Natural killer cell (primary cell): ENCODE data around the gene SERINC3. TPM values are rescaled to one million over a fixed set of nuclear protein-coding genes. Genes with fewer than 3 reads are reported as not detected.

Experiments used
- ATAC-seq, 3 donors: fragments of 150-1000 bp in 2 of 3; fragments of 200-7000 bp in 1 of 3; cut with Tn5 transposase; 1 replicate in 1 of 3; 2 replicates in 2 of 3; pipeline ENCODE4 v1.10.0; 2021; ENCODE audit warnings: mild to moderate bottlenecking in 2 of 3, moderate library complexity in 2 of 3
- DNase-seq, 2 donors: peaks; one replicate each; pipeline versions ENCODE4 v3.0.0 to v3.0.0-alpha.2; 2013 to 2021; ENCODE audit warnings: mixed read lengths in 1 of 2
- H3K27ac ChIP-seq: one replicate; pipeline ENCODE4 v1.5.1; 2013; ENCODE audit warnings: mild to moderate bottlenecking, low read length
- H3K27me3 ChIP-seq: one replicate; pipeline ENCODE4 v1.6.1; 2013; ENCODE audit warnings: low read length; ENCODE audit not compliant: control insufficient read depth, insufficient read depth
- H3K36me3 ChIP-seq: one replicate; pipeline ENCODE4 v1.6.1; 2013; ENCODE audit warnings: low read length; ENCODE audit not compliant: control insufficient read depth, insufficient read depth
- H3K4me1 ChIP-seq: one replicate; pipeline ENCODE4 v1.6.1; 2013; ENCODE audit warnings: low read length; ENCODE audit not compliant: control insufficient read depth, insufficient read depth
- H3K4me3 ChIP-seq: one replicate; pipeline ENCODE4 v1.5.1; 2013; ENCODE audit warnings: low read length
- H3K9me3 ChIP-seq: one replicate; pipeline ENCODE4 v1.6.1; 2013; ENCODE audit warnings: low read length; ENCODE audit not compliant: control insufficient read depth, insufficient read depth
- H3K27ac Mint-ChIP-seq, 2 donors: one replicate each; pipeline ENCODE4 v1.8.0; 2022; ENCODE audit warnings: mild to moderate bottlenecking in 2 of 2, mixed read lengths in 2 of 2, moderate library complexity in 1 of 2
- H3K27me3 Mint-ChIP-seq, 2 donors: one replicate each; pipeline ENCODE4 v1.8.0; 2022; ENCODE audit warnings: low read depth in 2 of 2, mixed read lengths in 2 of 2
- H3K36me3 Mint-ChIP-seq: one replicate; pipeline ENCODE4 v1.8.0; 2022; ENCODE audit warnings: mixed read lengths
- H3K4me1 Mint-ChIP-seq, 2 donors: one replicate each; pipeline ENCODE4 v1.8.0; 2022; ENCODE audit warnings: mixed read lengths in 2 of 2
- H3K4me3 Mint-ChIP-seq: one replicate; pipeline ENCODE4 v1.8.0; 2022; ENCODE audit warnings: mild to moderate bottlenecking, moderate library complexity, mixed read lengths
- H3K9me3 Mint-ChIP-seq, 2 donors: one replicate each; pipeline ENCODE4 v1.8.0; 2022; ENCODE audit warnings: mixed read lengths in 2 of 2
- WGBS: methylation state at CpG from one replicate; pipeline ENCODE4 v1.1.7; 2013; ENCODE audit warnings: missing lambda C conversion rate; ENCODE audit not compliant: insufficient coverage; 5-methylcytosine and 5-hydroxymethylcytosine counted together
- intact Hi-C: fragments of 100-400 bp; cut with micrococcal nuclease; formaldehyde crosslinking; loops from one replicate; pipeline ENCODE4 v1.14.2; 2022
- total RNA-seq, 4 donors: library from RNA; stranded (reverse); fragments of 120-200 nt in 1 of 4; gene quantifications; one replicate each; pipeline versions ENCODE4 v1.2.3 to v1.2.4, GENCODE V29; 2013 to 2022
- TF ChIP-seq, protein P1 (sequence below): fragments of 200-600 bp; IDR thresholded peaks from one replicate; pipeline ENCODE4 v1.8.0; 2022; ENCODE audit warnings: antibody characterized with exemption

Gene SERINC3
- total RNA-seq, 3 donors from 2014 or later (not counting 1 experiment from before 2014, with no cell fraction given), result 70.1 to 89.6 (median 78.6) TPM

DNA sequence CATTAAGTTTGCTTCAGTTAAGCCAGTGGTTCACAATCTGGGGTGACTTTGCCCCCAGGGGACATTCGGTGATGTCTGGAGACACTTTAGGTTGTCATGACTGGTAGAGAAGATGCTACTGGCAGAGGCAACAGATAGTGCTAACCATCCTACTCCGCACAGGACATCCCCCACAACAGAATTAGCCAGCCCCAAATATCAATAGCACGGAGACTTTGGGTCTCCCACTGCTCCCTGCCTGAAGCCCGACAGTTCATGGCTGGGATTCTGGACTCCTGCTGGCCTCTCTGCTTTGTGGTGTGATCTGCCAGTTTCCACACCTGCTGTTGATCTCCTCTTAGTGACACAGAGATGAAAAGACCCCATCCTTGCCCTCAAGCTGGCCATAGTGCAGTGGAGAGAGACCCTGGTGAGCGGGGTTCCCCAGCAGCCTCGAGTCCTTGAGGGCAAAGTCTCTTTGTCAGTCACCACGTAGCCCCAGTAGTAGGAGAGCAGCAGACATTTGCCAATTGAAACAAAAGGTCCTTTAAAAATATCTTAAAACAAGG lies 70.9 kb downstream of the SERINC3 start:
- Mint-ChIP-seq H3K27me3 (peaks cover 4 to 6% of the 10 kb centered on the region in 2 donors), H3K27ac (no peak overlapping the region), H3K9me3 (no peaks in the 10 kb centered on the region), H3K36me3 (no peaks in the 10 kb centered on the region), H3K4me1 (no peaks in the 10 kb centered on the region), H3K4me3 (no peak overlapping the region)
- no peaks in the 10 kb centered on the region for H3K4me1 ChIP-seq
- H3K9me3 ChIP-seq, result no peaks in the 10 kb centered on the region
- H3K36me3 ChIP-seq, result no peaks in the 10 kb centered on the region
- H3K4me3 ChIP-seq, result no peak overlapping the region
- 72% methylated on average over 7 of the region's 7 CpGs for WGBS
- no peak for DNase-seq
- H3K27me3 ChIP-seq, result no peaks in the 10 kb centered on the region
- ATAC-seq, result no peak
- TF ChIP-seq, protein P1, sequence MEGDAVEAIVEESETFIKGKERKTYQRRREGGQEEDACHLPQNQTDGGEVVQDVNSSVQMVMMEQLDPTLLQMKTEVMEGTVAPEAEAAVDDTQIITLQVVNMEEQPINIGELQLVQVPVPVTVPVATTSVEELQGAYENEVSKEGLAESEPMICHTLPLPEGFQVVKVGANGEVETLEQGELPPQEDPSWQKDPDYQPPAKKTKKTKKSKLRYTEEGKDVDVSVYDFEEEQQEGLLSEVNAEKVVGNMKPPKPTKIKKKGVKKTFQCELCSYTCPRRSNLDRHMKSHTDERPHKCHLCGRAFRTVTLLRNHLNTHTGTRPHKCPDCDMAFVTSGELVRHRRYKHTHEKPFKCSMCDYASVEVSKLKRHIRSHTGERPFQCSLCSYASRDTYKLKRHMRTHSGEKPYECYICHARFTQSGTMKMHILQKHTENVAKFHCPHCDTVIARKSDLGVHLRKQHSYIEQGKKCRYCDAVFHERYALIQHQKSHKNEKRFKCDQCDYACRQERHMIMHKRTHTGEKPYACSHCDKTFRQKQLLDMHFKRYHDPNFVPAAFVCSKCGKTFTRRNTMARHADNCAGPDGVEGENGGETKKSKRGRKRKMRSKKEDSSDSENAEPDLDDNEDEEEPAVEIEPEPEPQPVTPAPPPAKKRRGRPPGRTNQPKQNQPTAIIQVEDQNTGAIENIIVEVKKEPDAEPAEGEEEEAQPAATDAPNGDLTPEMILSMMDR, result no peak
- intact Hi-C loops, result no loop called here
- H3K27ac ChIP-seq, result no peak overlapping the region

DNA sequence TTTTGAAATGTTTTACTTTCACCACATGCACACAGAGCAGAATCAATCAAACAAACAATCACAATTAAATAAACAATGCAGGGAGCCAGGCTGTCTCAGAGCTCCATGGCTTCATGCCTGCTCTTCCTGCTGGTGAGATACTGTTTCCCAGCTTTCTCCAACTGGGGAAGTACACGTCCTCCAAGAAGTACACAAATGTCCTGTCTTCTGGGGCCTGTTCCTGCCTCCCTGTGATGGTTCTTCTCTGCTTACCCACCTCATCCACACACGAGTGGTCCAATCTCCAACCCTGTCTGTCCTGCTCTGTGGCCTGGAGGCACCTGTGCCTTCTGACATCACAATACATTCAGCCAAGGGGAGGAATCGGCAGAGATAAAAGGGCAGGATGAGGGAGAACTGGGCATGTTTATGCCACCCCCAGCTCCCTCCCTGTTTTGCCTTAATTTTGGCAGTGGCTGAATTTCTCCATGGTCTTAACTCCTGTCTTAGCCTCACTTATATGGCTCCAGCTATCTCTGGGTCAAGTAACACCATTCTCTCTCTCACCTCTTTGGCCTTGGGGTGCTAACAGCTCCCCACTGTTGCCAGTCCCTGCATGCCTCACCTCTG lies 71.5 kb downstream of the SERINC3 start:
- H3K4me3 Mint-ChIP-seq, result no peak overlapping the region
- Histone ChIP-seq H3K36me3 (no peaks in the 10 kb centered on the region), H3K27ac (no peak overlapping the region), H3K9me3 (no peaks in the 10 kb centered on the region), H3K4me1 (no peaks in the 10 kb centered on the region), H3K27me3 (no peaks in the 10 kb centered on the region), H3K4me3 (no peak overlapping the region)
- H3K9me3 Mint-ChIP-seq, result no peaks in the 10 kb centered on the region
- intact Hi-C loops, result no loop called here
- DNase-seq (no peak), ATAC-seq (no peak)
- H3K4me1 Mint-ChIP-seq, result no peaks in the 10 kb centered on the region
- peaks cover 8 to 10% of the 10 kb centered on the region in 2 donors for H3K27me3 Mint-ChIP-seq
- WGBS, result 83% methylated on average over 3 of the region's 3 CpGs
- TF ChIP-seq, protein P1, result no peak
- H3K27ac Mint-ChIP-seq, result no peak overlapping the region
- no peaks in the 10 kb centered on the region for H3K36me3 Mint-ChIP-seq

DNA sequence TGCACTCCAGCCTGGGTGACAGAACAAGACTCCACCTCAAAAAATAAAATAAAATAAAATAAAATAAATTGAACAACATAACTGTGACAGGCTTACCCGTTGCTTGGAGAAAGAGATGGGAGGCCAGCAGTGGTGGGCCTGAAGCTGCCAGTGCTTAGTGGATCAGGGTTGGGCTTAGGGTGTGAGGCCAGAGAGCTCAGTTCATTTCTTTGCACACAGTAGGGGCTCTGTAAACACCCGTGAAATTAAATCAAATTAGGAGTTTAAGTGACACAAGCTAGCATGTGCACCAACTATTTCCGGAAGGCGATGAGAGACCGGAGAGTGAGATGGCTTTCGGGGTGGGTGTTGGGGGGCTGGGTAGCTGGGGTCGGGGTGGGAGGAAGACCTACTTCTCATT lies 72.0 kb downstream of the SERINC3 start:
- Mint-ChIP-seq H3K27me3 (peaks cover 9 to 12% of the 10 kb centered on the region in 2 donors), H3K27ac (no peak overlapping the region), H3K4me1 (no peaks in the 10 kb centered on the region), H3K4me3 (no peak overlapping the region), H3K9me3 (no peaks in the 10 kb centered on the region), H3K36me3 (no peaks in the 10 kb centered on the region)
- Histone ChIP-seq H3K36me3 (no peaks in the 10 kb centered on the region), H3K27me3 (no peaks in the 10 kb centered on the region), H3K9me3 (no peaks in the 10 kb centered on the region), H3K27ac (no peak overlapping the region), H3K4me1 (no peaks in the 10 kb centered on the region), H3K4me3 (no peak overlapping the region)
- WGBS, result 97% methylated on average over 5 of the region's 7 CpGs
- TF ChIP-seq, protein P1, result no peak
- ATAC-seq (no peak), DNase-seq (no peak)
- intact Hi-C loops, result no loop called here
